NB4 (cell line): ENCODE measurements around the gene LIAS.
A peak's percentile ranks its signal among the peaks of the same experiment; 100 is the strongest.

Experiments used
- DNase-seq: peaks from one replicate; pipeline ENCODE4 v3.0.0; 2010; ENCODE audit warnings: low read depth
- H3K4me3 ChIP-seq: one replicate; pipeline ENCODE4 v1.5.1; 2011; ENCODE audit warnings: mild to moderate bottlenecking, low read depth, low read length, moderate library complexity
- MAX ChIP-seq: IDR thresholded peaks from 2 replicates; pipeline ENCODE4 v1.6.1; 2011; ENCODE audit warnings: low read depth, low read length
- MYC ChIP-seq: IDR thresholded peaks from 2 replicates; pipeline ENCODE4 v1.6.1; 2011; ENCODE audit warnings: low read depth, low read length
- POLR2A ChIP-seq: IDR thresholded peaks from 2 replicates; pipeline ENCODE4 v1.6.1; 2011; ENCODE audit warnings: mild to moderate bottlenecking; ENCODE audit not compliant: insufficient read length; ENCODE audit errors: extremely low read depth
- TF ChIP-seq, protein P1 (sequence below): IDR thresholded peaks from one replicate; pipeline ENCODE4 v1.5.1; 2012; ENCODE audit warnings: low read depth, low read length

Gene LIAS

GRCh38 chr4:39472396-39472795 is 13.5 kb downstream of the LIAS start:
- DNase-seq = no peak
- no peak overlapping the region for H3K4me3 ChIP-seq
- TF ChIP-seq MAX (no peak), MYC (no peak), POLR2A (no peak)
- TF ChIP-seq, protein P1, sequence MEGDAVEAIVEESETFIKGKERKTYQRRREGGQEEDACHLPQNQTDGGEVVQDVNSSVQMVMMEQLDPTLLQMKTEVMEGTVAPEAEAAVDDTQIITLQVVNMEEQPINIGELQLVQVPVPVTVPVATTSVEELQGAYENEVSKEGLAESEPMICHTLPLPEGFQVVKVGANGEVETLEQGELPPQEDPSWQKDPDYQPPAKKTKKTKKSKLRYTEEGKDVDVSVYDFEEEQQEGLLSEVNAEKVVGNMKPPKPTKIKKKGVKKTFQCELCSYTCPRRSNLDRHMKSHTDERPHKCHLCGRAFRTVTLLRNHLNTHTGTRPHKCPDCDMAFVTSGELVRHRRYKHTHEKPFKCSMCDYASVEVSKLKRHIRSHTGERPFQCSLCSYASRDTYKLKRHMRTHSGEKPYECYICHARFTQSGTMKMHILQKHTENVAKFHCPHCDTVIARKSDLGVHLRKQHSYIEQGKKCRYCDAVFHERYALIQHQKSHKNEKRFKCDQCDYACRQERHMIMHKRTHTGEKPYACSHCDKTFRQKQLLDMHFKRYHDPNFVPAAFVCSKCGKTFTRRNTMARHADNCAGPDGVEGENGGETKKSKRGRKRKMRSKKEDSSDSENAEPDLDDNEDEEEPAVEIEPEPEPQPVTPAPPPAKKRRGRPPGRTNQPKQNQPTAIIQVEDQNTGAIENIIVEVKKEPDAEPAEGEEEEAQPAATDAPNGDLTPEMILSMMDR = no peak

DNA sequence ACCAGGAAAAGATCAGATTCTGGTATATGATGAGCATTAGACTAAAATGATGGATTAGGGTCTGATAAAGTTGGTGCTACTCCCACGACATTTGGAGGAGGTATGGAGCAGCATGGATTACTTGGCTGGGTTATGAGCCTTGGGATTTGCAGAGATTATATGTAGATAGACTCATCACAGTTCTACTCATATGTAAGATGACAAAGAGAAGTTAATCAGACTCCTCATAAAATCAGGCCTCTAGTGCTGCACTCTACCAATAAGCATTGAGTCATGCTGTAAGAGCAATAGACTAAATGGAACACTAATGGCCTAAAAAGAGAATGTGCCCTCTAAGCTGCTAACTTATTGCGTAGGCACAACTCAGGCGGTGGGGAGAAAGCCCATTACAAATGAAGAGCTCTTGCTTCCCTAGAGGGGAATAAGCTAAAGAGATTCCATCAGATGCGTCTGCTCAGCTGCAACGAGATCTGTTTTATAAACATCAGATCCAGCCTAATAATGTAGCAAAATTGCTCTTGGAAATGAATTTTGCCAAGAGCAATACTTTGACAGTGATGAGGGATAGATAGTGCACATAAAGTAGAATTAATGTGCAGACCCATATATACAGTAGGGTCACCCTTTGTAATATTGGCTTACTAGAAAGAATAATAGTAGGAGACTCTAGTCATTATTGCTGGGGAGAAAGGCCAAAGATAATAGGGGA is 17.5 kb downstream of the LIAS start:
- H3K4me3 ChIP-seq = no peak overlapping the region
- TF ChIP-seq, protein P1 = no peak
- TF ChIP-seq MYC (no peak), MAX (no peak), POLR2A (no peak)
- DNase-seq = no peak

DNA sequence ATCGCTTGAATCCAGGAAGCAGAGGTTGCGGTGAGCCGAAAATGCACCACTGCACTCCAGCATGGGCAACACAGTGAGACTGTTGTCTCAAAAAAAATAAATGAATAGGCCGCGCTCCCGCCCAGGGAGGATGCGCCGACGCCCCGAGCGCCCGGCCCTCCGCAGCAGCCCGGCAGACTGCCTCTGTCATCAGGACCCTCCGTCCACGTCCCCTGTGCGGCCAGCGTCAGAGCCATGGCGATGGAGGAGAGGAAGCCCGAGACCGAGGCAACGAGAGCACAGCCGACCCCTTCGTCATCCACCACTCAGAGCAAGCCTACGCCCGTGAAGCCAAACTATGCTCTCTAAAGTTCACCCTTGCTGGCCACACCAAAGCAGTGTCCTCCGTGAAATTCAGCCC is 21.4 kb downstream of the LIAS start:
- DNase-seq = no peak
- no peak for TF ChIP-seq POLR2A
- TF ChIP-seq, protein P1 = no peak
- H3K4me3 ChIP-seq = no peak overlapping the region

DNA sequence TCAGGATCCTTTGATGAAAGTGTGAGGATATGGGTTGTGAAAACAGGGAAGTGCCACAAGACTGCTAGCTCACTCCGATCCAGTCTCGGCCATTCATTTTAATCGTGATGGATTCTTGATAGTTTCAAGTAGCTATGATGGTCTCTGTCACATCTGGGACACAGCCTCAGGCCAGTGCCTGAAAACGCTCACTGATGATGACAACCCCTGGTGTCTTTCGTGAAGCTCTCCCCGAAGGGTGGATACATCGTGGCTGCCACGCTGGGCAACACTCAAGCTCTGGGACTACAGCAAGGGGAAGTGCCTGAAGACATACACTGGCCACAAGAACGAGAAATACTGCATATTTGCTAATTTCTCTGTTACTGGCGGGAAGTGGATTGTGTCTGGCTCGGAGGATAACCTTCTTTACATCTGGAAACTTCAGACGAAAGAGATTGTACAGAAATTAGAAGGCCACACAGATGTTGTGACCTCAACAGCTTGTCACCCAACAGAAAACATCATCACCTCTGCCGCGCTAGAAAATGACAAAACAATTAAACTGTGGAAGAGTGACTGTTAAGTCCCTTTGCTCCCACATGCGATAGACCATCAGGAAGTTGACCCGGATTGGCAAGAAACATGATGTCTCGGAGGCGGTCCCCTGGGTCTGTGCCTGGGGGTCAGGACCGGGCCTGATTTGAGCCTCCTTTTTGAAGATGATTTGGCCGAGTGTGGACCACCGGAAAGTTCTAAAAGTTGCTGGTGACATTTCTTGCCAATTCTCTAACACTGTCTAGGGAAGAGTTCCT is 22.2 kb downstream of the LIAS start:
- TF ChIP-seq MAX (no peak), POLR2A (no peak), MYC (no peak)
- TF ChIP-seq, protein P1 = no peak
- H3K4me3 ChIP-seq = peak overlapping the region; percentile 6
- DNase-seq = peak; percentile 64

GRCh38 chr4:39484582-39485272 is 25.9 kb downstream of the LIAS start:
- DNase-seq = peak; percentile 80
- TF ChIP-seq MYC (no peak), MAX (no peak), POLR2A (no peak)
- TF ChIP-seq, protein P1 = no peak
- no peak overlapping the region for H3K4me3 ChIP-seq
